Ascending aorta (tissue), 2 donors: ENCODE measurements around the gene SIRT2. TPM values are rescaled to one million over a fixed set of nuclear protein-coding genes. Genes with fewer than 3 reads are reported as not detected.
"Not testable (repeated sequence)": the region's sequence is repeated elsewhere in the genome, so short reads cannot be mapped to it uniquely, and the experiment has no call there.

ENCODE experiments used
- DNase-seq, 2 donors: peaks; one replicate each; pipeline ENCODE4 v3.0.0-alpha.2; 2019; ENCODE audit warnings: low spot score in 2 of 2
- H3K27ac ChIP-seq, 2 donors: fragments of 200-600 bp; sonication (generic); one replicate each; pipeline ENCODE4 v1.5.1; 2016 to 2017; ENCODE audit warnings: mild to moderate bottlenecking in 1 of 2
- H3K27me3 ChIP-seq: fragments of 200-600 bp; sonication (generic); one replicate; pipeline ENCODE4 v1.5.1; 2017
- H3K36me3 ChIP-seq, 2 donors: fragments of 200-600 bp; sonication (generic); one replicate each; pipeline ENCODE4 v1.5.1; 2016
- H3K4me1 ChIP-seq, 2 donors: fragments of 200-600 bp; sonication (generic); one replicate each; pipeline ENCODE4 v1.5.1; 2016 to 2017; ENCODE audit warnings: mild to moderate bottlenecking in 1 of 2
- H3K4me3 ChIP-seq, 2 donors: fragments of 200-600 bp; sonication (generic); one replicate each; pipeline ENCODE4 v1.5.1; 2016 to 2017; ENCODE audit warnings: mild to moderate bottlenecking in 1 of 2
- H3K9me3 ChIP-seq, 2 donors: fragments of 200-600 bp; sonication (generic); one replicate each; pipeline ENCODE4 v1.5.1; 2016
- CTCF ChIP-seq, 3 experiments: fragments of 200-600 bp in 2 of 3; fragments of 450-650 bp in 1 of 3; sonication (generic) in 2 of 3; IDR thresholded peaks; one replicate each; pipeline ENCODE4 v1.5.1; 2016 to 2019; ENCODE audit warnings: antibody characterized with exemption in 3 of 3, mild to moderate bottlenecking in 1 of 3, moderate library complexity in 1 of 3
- intact Hi-C: fragments of 100-400 bp; cut with DNase I; formaldehyde crosslinking; loops from one replicate; pipeline ENCODE4 v1.15.1; 2023
- total RNA-seq: library from RNA; depleted of rRNA; stranded (reverse); fragments of >200 nt; gene quantifications from one replicate; pipeline ENCODE4 v1.1.0, GENCODE V29; 2016

The SIRT2 gene
- total RNA-seq, 1 donor from 2014 or later: 53.1 TPM

GRCh38 chr19:38941979-38942378 lies 42.6 kb upstream of the SIRT2 start:
- no peak for DNase-seq

GRCh38 chr19:38941466-38941865 lies 42.0 kb upstream of the SIRT2 start:
- H3K4me1 ChIP-seq, H3K27ac ChIP-seq, H3K4me3 ChIP-seq, H3K9me3 ChIP-seq, DNase-seq, H3K27me3 ChIP-seq, intact Hi-C loops: not testable (repeated sequence)
- H3K36me3 ChIP-seq: peaks cover 0 to 18% of the 10 kb centered on the region in 2 donors

More at GRCh38 chr19:38941979-38942378, 42.6 kb upstream of the SIRT2 start:
- intact Hi-C loops: no loop called here
- TF ChIP-seq CTCF (IDR thresholded peaks at IDR 0.05): no peak
- H3K36me3 ChIP-seq: peaks cover 0 to 23% of the 10 kb centered on the region in 2 donors
- no peaks in the 10 kb centered on the region for H3K4me1 ChIP-seq
- no peak overlapping the region for H3K27ac ChIP-seq
- no peaks in the 10 kb centered on the region for H3K27me3 ChIP-seq
- H3K4me3 ChIP-seq: no peak overlapping the region
- H3K9me3 ChIP-seq: no peaks in the 10 kb centered on the region

- TF ChIP-seq CTCF (IDR thresholded peaks at IDR 0.05): no peak
- H3K27ac ChIP-seq: no peak overlapping the region
- intact Hi-C loops: loop anchor here (10.0 kb wide), 1 partner anchor 425 kb away; no protein-coding TSS in a partner anchor
Observed at GRCh38 chr19:38939957-38940356, 40.5 kb upstream of the SIRT2 start.

GRCh38 chr19:38933544-38933943 lies 34.1 kb upstream of the SIRT2 start:
- no peak for DNase-seq
- H3K27ac ChIP-seq: no peak overlapping the region
- intact Hi-C loops: loop anchor here (10.0 kb wide), 1 partner anchor 419 kb away; no protein-coding TSS in a partner anchor
- H3K27me3 ChIP-seq: no peaks in the 10 kb centered on the region
- peaks cover 9 to 14% of the 10 kb centered on the region in 2 donors for H3K4me1 ChIP-seq
- no peaks in the 10 kb centered on the region for H3K9me3 ChIP-seq
- H3K36me3 ChIP-seq: peaks cover 2 to 25% of the 10 kb centered on the region in 2 donors
- no peak for TF ChIP-seq CTCF (IDR thresholded peaks at IDR 0.05)
- H3K4me3 ChIP-seq: no peak overlapping the region

More at GRCh38 chr19:38939957-38940356, 40.5 kb upstream of the SIRT2 start:
- Histone ChIP-seq H3K27me3 (no peaks in the 10 kb centered on the region), H3K36me3 (peaks cover 0 to 11% of the 10 kb centered on the region in 2 donors), H3K9me3 (no peaks in the 10 kb centered on the region), H3K4me1 (no peaks in the 10 kb centered on the region), H3K4me3 (no peak overlapping the region)
- DNase-seq: no peak

GRCh38 chr19:38932425-38933179 lies 33.2 kb upstream of the SIRT2 start:
- Histone ChIP-seq H3K9me3 (no peaks in the 10 kb centered on the region), H3K27me3 (no peaks in the 10 kb centered on the region), H3K27ac (no peak overlapping the region), H3K4me1 (peaks cover 9 to 14% of the 10 kb centered on the region in 2 donors), H3K4me3 (no peak overlapping the region), H3K36me3 (peaks cover 2 to 25% of the 10 kb centered on the region in 2 donors)
- intact Hi-C loops: loop anchor here (10.0 kb wide), 1 partner anchor 418 kb away; no protein-coding TSS in a partner anchor
- no peak for DNase-seq
- no peak for TF ChIP-seq CTCF (IDR thresholded peaks at IDR 0.05)

- no peak for TF ChIP-seq CTCF (IDR thresholded peaks at IDR 0.05)
- Histone ChIP-seq H3K27me3 (no peaks in the 10 kb centered on the region), H3K9me3 (no peaks in the 10 kb centered on the region), H3K27ac (peak overlapping the region in 1 of 2 donors; percentile 77), H3K4me3 (peak overlapping the region; percentile 83 to 93), H3K36me3 (peaks cover 2 to 25% of the 10 kb centered on the region in 2 donors), H3K4me1 (peaks cover 9 to 14% of the 10 kb centered on the region in 2 donors)
- intact Hi-C loops: loop anchor here (2.0 to 10.0 kb wide), 3 partner anchors 43 to 417 kb away; partner anchors contain the start of gene FBXO17
- DNase-seq: no peak
Observed at GRCh38 chr19:38931521-38931793, 32.0 kb upstream of the SIRT2 start.
